Right atrium auricular region (tissue), 2 donors: ENCODE measurements around the gene PANK1. TPM values are rescaled to one million over a fixed set of nuclear protein-coding genes. Genes with fewer than 3 reads are reported as not detected.

Source experiments
- DNase-seq: peaks from one replicate; pipeline ENCODE4 v3.0.0-alpha.2; 2019; ENCODE audit warnings: low spot score
- H3K27ac ChIP-seq, 2 donors: fragments of 200-600 bp; sonication (generic); 1 replicate in 1 of 2; 2 replicates in 1 of 2; pipeline ENCODE4 v1.5.1; 2016 to 2019
- H3K27me3 ChIP-seq, 2 donors: fragments of 200-600 bp; sonication (generic); one replicate each; pipeline versions ENCODE4 v1.5.1 to v1.6.0; 2017 to 2019
- H3K36me3 ChIP-seq: fragments of 200-600 bp; sonication (generic); one replicate; pipeline ENCODE4 v1.5.1; 2016
- H3K4me1 ChIP-seq, 2 donors: fragments of 200-600 bp; sonication (generic); one replicate each; pipeline versions ENCODE4 v1.5.1 to v1.6.0; 2017 to 2019
- H3K4me3 ChIP-seq, 2 donors: fragments of 200-600 bp; sonication (generic); 1 replicate in 1 of 2; 2 replicates in 1 of 2; pipeline ENCODE4 v1.5.1; 2017 to 2019; ENCODE audit warnings: mild to moderate bottlenecking in 1 of 2, moderate library complexity in 1 of 2
- H3K9me3 ChIP-seq, 2 donors: fragments of 200-600 bp; sonication (generic); one replicate each; pipeline ENCODE4 v1.5.1; 2019
- total RNA-seq, 2 donors: library from RNA; depleted of rRNA; stranded (reverse); fragments of >200 nt; gene quantifications; one replicate each; pipeline ENCODE4 v1.1.0, GENCODE V29; 2016
- TF ChIP-seq, protein P1 (sequence below), 2 donors: fragments of 200-600 bp; sonication (generic); IDR thresholded peaks; one replicate each; pipeline ENCODE4 v1.5.1; 2019; ENCODE audit warnings: antibody characterized with exemption in 2 of 2

Gene PANK1
- total RNA-seq, 2 donors from 2014 or later = 7.4 to 15.5 TPM

DNA sequence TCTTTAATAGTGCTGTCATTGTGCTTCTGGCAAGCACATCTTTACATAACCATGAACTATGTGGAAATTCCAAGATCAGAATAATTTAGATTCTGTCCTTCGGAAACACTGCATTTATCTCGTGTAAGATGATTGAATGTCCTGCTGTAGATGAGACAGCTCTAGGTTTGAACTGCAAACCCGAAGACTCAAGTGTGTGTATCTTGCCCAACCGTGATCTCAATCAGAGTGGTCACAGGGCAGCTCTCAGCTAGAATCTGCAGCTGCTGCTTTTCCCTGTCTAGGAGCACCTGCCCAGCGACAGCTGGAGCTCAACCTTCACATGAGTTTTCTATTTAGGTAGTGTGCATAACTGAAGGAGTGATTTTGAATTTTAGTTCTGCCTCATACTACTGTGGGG lies 38.8 kb upstream of the PANK1 start:
- Histone ChIP-seq H3K4me1 (no peaks in the 10 kb centered on the region), H3K9me3 (no peaks in the 10 kb centered on the region), H3K36me3 (no peaks in the 10 kb centered on the region), H3K27me3 (no peaks in the 10 kb centered on the region), H3K27ac (no peak overlapping the region), H3K4me3 (no peak overlapping the region)
- DNase-seq = no peak
- TF ChIP-seq, protein P1, sequence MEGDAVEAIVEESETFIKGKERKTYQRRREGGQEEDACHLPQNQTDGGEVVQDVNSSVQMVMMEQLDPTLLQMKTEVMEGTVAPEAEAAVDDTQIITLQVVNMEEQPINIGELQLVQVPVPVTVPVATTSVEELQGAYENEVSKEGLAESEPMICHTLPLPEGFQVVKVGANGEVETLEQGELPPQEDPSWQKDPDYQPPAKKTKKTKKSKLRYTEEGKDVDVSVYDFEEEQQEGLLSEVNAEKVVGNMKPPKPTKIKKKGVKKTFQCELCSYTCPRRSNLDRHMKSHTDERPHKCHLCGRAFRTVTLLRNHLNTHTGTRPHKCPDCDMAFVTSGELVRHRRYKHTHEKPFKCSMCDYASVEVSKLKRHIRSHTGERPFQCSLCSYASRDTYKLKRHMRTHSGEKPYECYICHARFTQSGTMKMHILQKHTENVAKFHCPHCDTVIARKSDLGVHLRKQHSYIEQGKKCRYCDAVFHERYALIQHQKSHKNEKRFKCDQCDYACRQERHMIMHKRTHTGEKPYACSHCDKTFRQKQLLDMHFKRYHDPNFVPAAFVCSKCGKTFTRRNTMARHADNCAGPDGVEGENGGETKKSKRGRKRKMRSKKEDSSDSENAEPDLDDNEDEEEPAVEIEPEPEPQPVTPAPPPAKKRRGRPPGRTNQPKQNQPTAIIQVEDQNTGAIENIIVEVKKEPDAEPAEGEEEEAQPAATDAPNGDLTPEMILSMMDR (IDR thresholded peaks at IDR 0.05) = no peak

DNA sequence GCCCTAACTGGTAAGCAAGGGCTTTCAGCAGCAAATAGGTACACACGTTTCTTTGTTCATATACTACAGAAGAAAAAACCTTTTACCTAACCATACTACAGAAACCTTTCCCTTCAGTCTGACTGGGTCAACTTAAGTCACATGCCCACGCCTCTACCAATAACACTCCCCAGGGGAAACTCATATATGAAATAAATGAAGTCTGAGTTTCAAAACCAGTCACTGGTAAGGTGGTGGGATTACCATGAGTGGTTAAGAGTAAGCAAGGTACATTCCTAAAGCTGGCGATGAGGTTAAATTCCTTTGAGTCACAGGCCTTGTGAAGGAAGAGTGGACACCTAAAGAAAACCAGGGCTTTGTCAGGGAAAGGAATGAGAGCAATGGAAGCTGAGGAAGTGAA lies 34.9 kb upstream of the PANK1 start:
- Histone ChIP-seq H3K27ac (no peak overlapping the region), H3K36me3 (no peaks in the 10 kb centered on the region), H3K27me3 (no peaks in the 10 kb centered on the region), H3K4me3 (no peak overlapping the region), H3K4me1 (no peaks in the 10 kb centered on the region), H3K9me3 (no peaks in the 10 kb centered on the region)
- TF ChIP-seq, protein P1 (IDR thresholded peaks at IDR 0.05) = no peak
- no peak for DNase-seq

DNA sequence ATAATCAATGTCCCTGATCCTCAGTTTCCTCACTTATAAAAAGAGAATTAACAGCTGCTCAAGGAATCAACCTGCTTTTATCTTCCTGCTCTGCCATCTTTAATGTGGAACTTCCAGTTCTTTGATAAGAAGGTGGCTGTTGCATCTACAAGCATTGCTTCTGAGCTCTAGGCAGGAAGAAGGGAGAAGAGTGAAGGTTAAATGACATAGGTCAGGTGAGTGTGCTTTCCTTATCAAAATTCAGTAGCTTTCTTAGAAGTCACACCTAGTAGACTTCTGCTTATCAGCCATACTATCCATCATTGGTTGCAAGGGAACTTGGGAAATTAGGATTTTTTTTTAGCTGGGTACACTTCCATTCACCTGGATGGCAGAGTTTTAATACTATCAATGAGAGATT lies 32.3 kb upstream of the PANK1 start:
- no peaks in the 10 kb centered on the region for H3K27me3 ChIP-seq
- no peaks in the 10 kb centered on the region for H3K4me1 ChIP-seq
- H3K36me3 ChIP-seq = no peaks in the 10 kb centered on the region
- no peak overlapping the region for H3K4me3 ChIP-seq
- TF ChIP-seq, protein P1 (IDR thresholded peaks at IDR 0.05) = no peak
- DNase-seq = no peak
- no peak overlapping the region for H3K27ac ChIP-seq
- no peaks in the 10 kb centered on the region for H3K9me3 ChIP-seq

DNA sequence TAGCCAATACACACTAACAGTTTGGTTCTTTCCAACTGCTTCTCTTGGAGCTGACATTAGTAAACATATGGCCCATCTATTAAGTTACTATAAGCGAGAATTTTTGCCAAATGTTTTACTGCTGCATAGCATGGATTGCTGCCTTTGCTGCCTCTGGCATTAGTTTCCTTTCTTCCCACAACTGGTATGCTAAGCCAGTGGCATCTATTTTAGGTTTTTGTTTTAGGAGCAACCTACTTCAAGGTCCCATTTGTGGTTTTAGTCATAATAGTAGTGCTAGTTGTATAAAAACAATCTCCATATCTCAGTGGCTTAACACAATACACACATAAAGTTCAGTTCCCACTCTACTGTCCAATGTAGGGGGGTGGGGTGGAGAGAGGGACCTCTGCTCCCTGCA lies 25.9 kb upstream of the PANK1 start:
- Histone ChIP-seq H3K4me1 (no peaks in the 10 kb centered on the region), H3K4me3 (no peak overlapping the region), H3K27me3 (no peaks in the 10 kb centered on the region), H3K9me3 (no peaks in the 10 kb centered on the region), H3K36me3 (no peaks in the 10 kb centered on the region), H3K27ac (no peak overlapping the region)
- TF ChIP-seq, protein P1 (IDR thresholded peaks at IDR 0.05) = no peak
- no peak for DNase-seq

DNA sequence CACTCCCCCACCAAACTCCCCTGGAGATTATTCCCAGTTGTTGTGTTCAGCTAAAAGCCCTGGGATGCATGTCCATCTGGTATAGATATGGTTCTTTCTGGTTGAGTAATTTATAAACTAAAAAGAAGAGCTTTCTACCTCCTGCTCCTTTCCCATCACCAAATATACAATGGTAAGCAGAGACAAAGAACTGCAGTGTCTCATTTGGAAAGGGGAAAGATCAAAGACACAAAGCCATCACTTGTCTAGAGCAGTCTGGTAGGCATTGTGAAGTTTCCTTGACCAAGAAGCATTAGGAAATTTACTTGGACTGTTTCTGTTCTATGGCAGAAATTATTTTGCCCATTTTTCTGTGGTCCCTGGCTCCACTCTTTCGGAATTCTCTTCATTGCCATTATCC lies 24.9 kb upstream of the PANK1 start:
- DNase-seq = no peak
- H3K9me3 ChIP-seq = no peaks in the 10 kb centered on the region
- no peaks in the 10 kb centered on the region for H3K36me3 ChIP-seq
- no peaks in the 10 kb centered on the region for H3K27me3 ChIP-seq
- no peak overlapping the region for H3K4me3 ChIP-seq
- TF ChIP-seq, protein P1 (IDR thresholded peaks at IDR 0.05) = no peak
- no peak overlapping the region for H3K27ac ChIP-seq
- no peaks in the 10 kb centered on the region for H3K4me1 ChIP-seq

DNA sequence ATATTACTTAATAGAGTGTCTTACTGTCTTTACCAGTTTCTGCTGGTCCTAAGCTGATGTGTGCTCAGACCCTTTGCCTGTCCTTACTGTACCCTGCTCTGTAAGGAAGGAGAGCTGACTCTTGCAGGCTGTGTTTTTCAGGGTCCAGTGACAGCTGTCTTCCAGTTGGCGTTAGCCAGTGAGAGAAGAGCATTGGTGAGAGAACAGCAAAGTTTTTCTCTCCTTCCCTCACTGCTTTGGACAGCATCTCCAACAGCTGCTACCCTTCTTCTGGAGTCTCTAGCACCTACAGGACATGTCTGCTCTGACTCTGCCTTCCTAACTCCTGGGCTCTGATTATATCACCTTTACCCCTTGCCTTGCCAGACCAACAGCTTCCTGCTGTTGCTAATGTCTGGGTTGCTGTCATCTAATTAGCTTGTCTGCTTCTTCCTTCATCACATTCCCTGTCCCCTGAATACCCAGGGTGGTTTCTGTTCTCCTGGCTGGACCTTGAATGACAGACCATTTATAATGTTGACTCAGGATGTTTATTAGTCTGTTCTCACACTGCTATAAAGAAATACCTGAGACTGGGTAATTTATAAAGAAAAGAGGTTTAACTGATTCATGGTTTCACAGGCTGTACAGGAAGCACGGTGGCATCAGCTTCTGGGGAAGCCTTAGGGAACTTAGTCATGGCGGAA lies 23.5 kb upstream of the PANK1 start:
- no peak for DNase-seq
- no peaks in the 10 kb centered on the region for H3K4me1 ChIP-seq
- no peak overlapping the region for H3K27ac ChIP-seq
- H3K36me3 ChIP-seq = no peaks in the 10 kb centered on the region
- no peak overlapping the region for H3K4me3 ChIP-seq
- H3K9me3 ChIP-seq = no peaks in the 10 kb centered on the region
- TF ChIP-seq, protein P1 (IDR thresholded peaks at IDR 0.05) = no peak
- H3K27me3 ChIP-seq = no peaks in the 10 kb centered on the region
